Stimulated activated CD8-positive, alpha-beta memory T cell treated with anti-CD3 and anti-CD28 coated beads, Interleukin-7, amount 100 ng/mL, for 48 hours (primary cell): ENCODE data around the gene RGS6.

Experiments used
- DNase-seq, 2 donors: peaks; one replicate each; pipeline ENCODE4 v3.0.0-alpha.2; 2020; ENCODE audit warnings: low read depth in 1 of 2; ENCODE audit errors: extremely low read depth in 1 of 2

Gene RGS6

GRCh38 chr14:72615451-72616121 lies 683.4 kb downstream of the RGS6 start:
- no peak for DNase-seq
